Left ventricle myocardium inferior (tissue), 1 donor: ENCODE data around the gene KIF6. TPM values are rescaled to one million over a fixed set of nuclear protein-coding genes. Genes with fewer than 3 reads are reported as not detected.

Experiments used
- DNase-seq: peaks from one replicate; pipeline ENCODE4 v3.0.0-alpha.2; 2020
- H3K27ac ChIP-seq: fragments of 200-600 bp; replicated peaks from 2 replicates; pipeline ENCODE4 v1.8.0; 2021
- H3K27me3 ChIP-seq: fragments of 200-600 bp; 2 replicates; pipeline ENCODE4 v1.8.0; 2021; ENCODE audit warnings: low read depth
- H3K36me3 ChIP-seq: fragments of 200-600 bp; 2 replicates; pipeline ENCODE4 v1.8.0; 2021
- H3K4me1 ChIP-seq: fragments of 200-600 bp; 2 replicates; pipeline ENCODE4 v1.8.0; 2021
- H3K4me3 ChIP-seq: fragments of 200-600 bp; 2 replicates; pipeline ENCODE4 v1.8.0; 2021; ENCODE audit warnings: mild to moderate bottlenecking, moderate library complexity
- H3K9me3 ChIP-seq: fragments of 200-600 bp; replicated peaks from 2 replicates; pipeline ENCODE4 v1.8.0; 2021
- intact Hi-C: fragments of 100-400 bp; cut with micrococcal nuclease; formaldehyde crosslinking; loops from one replicate; pipeline ENCODE4 v1.11.0; 2022
- total RNA-seq: library from RNA; stranded (reverse); fragmentation: NEBNext Ultra II Directional; extraction: Animal tissue kit (Norgen Biotek cat#: 25700); gene quantifications from one replicate; pipeline ENCODE4 v1.2.1, GENCODE V29; 2021
- TF ChIP-seq, protein P1 (sequence below): fragments of 200-600 bp; IDR thresholded peaks from 2 replicates; pipeline ENCODE4 v1.8.0; 2021; ENCODE audit warnings: antibody characterized with exemption, mild to moderate bottlenecking, borderline replicate concordance
- donor health status: DM: no; HTN: yes; CAD: no; lungs with severe emphysema.

Gene KIF6
- total RNA-seq, 1 donor from 2014 or later: 0.69 TPM

GRCh38 chr6:39411001-39411400, 314.2 kb downstream of the KIF6 start:
- Histone ChIP-seq H3K4me1 (peaks cover 4% of the 10 kb centered on the region), H3K36me3 (no peaks in the 10 kb centered on the region), H3K27ac (no peak overlapping the region), H3K9me3 (no peaks in the 10 kb centered on the region), H3K27me3 (no peaks in the 10 kb centered on the region), H3K4me3 (no peak overlapping the region)
- no peak for DNase-seq
- intact Hi-C loops: no loop called here
- TF ChIP-seq, protein P1, sequence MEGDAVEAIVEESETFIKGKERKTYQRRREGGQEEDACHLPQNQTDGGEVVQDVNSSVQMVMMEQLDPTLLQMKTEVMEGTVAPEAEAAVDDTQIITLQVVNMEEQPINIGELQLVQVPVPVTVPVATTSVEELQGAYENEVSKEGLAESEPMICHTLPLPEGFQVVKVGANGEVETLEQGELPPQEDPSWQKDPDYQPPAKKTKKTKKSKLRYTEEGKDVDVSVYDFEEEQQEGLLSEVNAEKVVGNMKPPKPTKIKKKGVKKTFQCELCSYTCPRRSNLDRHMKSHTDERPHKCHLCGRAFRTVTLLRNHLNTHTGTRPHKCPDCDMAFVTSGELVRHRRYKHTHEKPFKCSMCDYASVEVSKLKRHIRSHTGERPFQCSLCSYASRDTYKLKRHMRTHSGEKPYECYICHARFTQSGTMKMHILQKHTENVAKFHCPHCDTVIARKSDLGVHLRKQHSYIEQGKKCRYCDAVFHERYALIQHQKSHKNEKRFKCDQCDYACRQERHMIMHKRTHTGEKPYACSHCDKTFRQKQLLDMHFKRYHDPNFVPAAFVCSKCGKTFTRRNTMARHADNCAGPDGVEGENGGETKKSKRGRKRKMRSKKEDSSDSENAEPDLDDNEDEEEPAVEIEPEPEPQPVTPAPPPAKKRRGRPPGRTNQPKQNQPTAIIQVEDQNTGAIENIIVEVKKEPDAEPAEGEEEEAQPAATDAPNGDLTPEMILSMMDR: no peak

GRCh38 chr6:39409889-39410288, 315.3 kb downstream of the KIF6 start:
- H3K27me3 ChIP-seq: no peaks in the 10 kb centered on the region
- peaks cover 4% of the 10 kb centered on the region for H3K4me1 ChIP-seq
- no peaks in the 10 kb centered on the region for H3K9me3 ChIP-seq
- H3K27ac ChIP-seq: no peak overlapping the region
- intact Hi-C loops: no loop called here
- no peak for DNase-seq
- H3K36me3 ChIP-seq: no peaks in the 10 kb centered on the region
- no peak overlapping the region for H3K4me3 ChIP-seq
- TF ChIP-seq, protein P1: no peak

DNA sequence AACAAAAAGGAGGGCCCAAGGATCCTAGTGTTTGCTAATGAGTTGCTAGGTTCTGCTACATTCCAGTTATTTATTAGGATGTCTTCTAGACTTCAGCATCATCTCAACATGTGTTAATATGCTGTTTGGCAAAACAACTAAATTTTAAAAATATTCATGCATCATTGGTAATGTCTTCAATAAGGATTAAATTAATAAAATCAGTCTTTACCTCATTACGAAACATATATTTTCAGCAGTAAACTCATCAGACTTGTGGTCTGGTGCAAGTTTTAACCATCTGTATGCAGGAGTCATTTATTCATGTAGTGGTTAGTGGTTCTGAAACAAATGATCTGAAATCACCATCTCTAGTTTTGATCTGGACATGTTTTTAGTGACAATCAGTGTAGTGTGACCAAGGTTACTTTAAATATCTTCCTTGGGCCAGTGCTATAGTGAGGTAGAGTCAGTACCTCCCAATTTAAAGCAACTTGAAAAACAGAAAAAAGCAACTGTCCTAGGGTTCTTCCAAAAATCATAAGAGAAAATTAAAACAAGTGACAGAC, 317.7 kb downstream of the KIF6 start:
- Histone ChIP-seq H3K27ac (no peak overlapping the region), H3K4me3 (no peak overlapping the region), H3K4me1 (peaks cover 4% of the 10 kb centered on the region), H3K9me3 (no peaks in the 10 kb centered on the region), H3K27me3 (no peaks in the 10 kb centered on the region), H3K36me3 (no peaks in the 10 kb centered on the region)
- intact Hi-C loops: no loop called here
- DNase-seq: no peak
- TF ChIP-seq, protein P1: no peak

DNA sequence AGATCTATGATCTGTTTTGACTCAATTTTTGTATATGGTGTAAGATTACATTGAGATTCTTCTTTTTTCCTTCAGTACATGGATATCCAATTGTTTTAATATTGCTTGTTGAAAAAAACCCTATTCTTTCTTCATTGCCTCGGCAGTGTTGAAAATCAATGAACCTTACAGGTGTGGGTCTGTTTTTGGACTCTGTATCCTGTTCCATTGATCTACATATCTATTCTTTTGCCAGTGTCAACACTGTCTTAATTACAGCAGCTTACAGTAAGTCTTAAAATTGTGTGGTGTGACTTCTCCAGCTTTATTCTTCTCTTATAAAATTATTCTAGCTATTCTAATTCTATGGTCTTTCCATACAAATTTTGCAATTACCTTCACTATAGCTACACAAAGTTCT, 320.9 kb downstream of the KIF6 start:
- H3K36me3 ChIP-seq: no peaks in the 10 kb centered on the region
- no peak overlapping the region for H3K4me3 ChIP-seq
- intact Hi-C loops: no loop called here
- no peaks in the 10 kb centered on the region for H3K27me3 ChIP-seq
- no peak overlapping the region for H3K27ac ChIP-seq
- TF ChIP-seq, protein P1: no peak
- no peaks in the 10 kb centered on the region for H3K9me3 ChIP-seq
- no peak for DNase-seq
- no peaks in the 10 kb centered on the region for H3K4me1 ChIP-seq

GRCh38 chr6:39403304-39403703, 321.9 kb downstream of the KIF6 start:
- H3K36me3 ChIP-seq: no peaks in the 10 kb centered on the region
- intact Hi-C loops: no loop called here
- TF ChIP-seq, protein P1: no peak
- no peak for DNase-seq
- no peaks in the 10 kb centered on the region for H3K27me3 ChIP-seq
- H3K4me1 ChIP-seq: no peaks in the 10 kb centered on the region
- H3K4me3 ChIP-seq: no peak overlapping the region
- H3K27ac ChIP-seq: no peak overlapping the region
- H3K9me3 ChIP-seq: no peaks in the 10 kb centered on the region
